ENCODE results near the gene MRPL28. TPM values are rescaled to one million over a fixed set of nuclear protein-coding genes. Genes with fewer than 3 reads are reported as not detected.
A peak's percentile ranks its signal among the peaks of the same experiment; 100 is the strongest.
"Not testable (repeated sequence)": the region's sequence is repeated elsewhere in the genome, so short reads cannot be mapped to it uniquely, and the experiment has no call there.

Gene MRPL28
- total RNA-seq, 1 donor from 2014 or later = 83.1 TPM

DNA sequence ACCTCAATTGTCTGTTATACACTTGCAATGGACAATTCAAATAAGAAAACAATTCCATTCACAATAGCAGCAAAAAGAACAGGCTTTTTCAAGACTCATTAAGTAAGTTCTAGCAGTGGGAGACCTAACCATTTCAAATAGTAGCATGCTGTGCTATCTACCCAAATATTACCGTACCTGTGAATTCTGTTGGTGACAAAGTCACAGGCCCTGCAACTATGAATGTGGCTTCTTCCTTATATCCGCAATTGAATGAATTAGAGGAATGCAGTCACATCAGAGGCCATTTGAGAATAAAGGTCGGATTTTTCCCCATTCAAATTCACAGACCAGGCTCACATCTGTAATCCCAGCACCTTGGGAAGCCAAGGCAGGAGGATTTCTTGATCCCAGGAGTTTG is 25.9 kb upstream of the MRPL28 start:
- DNase-seq (ENCODE audit: missing footprints) (no peak), ATAC-seq (no peak)
- intact Hi-C loops (cut with DNase I) = no loop called here

DNA sequence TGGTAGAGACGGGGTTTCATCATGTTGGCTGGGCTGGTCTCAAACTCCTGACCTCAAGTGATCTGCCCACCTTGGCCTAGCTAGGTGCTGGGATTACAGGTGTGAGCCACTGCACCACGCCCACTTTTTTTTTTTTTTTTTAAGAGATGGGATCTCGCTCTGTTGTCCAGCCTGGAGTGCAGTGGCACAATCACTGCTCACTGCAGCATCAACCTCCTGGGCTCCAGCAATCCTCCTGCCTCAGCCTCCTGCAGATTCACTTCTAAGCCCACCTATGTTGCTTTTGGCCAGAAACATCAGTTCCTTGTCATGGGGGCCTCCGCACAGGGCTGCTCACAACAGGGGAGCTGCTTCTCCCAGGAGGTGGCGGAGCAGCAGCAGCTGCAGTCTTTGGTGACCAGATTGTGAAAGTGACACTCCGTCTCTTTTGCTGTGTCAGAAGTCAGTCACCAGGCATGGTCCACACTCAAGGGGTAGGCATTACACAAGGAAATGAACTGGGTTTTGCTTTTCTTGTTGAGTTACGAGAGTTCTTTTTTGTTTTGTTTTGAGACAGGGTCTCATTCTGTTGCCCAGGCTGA is 22.2 kb upstream of the MRPL28 start:
- no peak for ATAC-seq
- intact Hi-C loops (cut with DNase I) = no loop called here
- peak; percentile 15 for DNase-seq (ENCODE audit: missing footprints)

DNA sequence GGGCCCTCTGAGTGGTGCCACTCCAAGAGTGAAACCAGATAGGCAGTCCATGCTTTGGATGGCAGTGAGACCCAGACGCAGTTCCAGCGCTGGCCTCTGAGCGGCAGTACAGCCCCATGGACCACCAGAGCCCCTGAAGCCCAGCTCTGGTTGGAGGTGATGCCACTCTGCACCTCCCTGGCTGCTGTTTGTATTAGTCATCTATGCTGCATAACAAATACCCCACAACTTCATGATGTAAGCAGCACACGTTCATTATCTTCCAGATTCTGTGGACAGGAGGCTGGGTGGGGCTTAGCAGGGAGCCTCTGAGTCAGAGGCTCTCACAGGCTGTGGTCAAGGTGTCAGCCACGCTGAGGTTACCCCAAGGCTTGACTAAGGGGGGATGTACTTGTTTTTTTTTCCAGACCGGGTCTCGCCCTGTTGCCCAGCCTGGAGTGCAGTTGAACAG is 21.6 kb upstream of the MRPL28 start:
- intact Hi-C loops (cut with DNase I) = no loop called here
- DNase-seq (ENCODE audit: missing footprints) = peak; percentile 71
- peak; percentile 24 for ATAC-seq

DNA sequence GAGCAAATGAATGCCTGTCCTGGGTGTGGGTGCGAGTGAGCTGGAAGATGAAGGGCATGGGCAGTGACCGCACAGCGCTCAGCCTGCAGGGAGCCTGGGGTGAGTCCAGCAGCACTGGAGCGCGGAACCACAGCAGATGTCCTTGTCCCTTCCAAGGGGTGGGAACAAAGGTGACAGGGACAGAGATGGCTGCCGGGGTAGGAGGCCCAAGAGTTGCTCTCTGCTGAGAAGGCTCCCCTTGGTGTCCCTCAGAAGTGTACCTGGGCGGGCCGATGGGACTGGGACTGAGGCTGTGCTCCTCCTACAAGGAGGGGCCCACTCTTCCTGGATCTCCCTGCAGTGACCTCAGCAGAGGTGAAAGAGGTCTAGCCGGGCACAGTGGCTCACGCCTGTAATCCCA is 19.0 kb upstream of the MRPL28 start:
- peak; percentile 13 for ATAC-seq
- intact Hi-C loops (cut with DNase I) = no loop called here

DNA sequence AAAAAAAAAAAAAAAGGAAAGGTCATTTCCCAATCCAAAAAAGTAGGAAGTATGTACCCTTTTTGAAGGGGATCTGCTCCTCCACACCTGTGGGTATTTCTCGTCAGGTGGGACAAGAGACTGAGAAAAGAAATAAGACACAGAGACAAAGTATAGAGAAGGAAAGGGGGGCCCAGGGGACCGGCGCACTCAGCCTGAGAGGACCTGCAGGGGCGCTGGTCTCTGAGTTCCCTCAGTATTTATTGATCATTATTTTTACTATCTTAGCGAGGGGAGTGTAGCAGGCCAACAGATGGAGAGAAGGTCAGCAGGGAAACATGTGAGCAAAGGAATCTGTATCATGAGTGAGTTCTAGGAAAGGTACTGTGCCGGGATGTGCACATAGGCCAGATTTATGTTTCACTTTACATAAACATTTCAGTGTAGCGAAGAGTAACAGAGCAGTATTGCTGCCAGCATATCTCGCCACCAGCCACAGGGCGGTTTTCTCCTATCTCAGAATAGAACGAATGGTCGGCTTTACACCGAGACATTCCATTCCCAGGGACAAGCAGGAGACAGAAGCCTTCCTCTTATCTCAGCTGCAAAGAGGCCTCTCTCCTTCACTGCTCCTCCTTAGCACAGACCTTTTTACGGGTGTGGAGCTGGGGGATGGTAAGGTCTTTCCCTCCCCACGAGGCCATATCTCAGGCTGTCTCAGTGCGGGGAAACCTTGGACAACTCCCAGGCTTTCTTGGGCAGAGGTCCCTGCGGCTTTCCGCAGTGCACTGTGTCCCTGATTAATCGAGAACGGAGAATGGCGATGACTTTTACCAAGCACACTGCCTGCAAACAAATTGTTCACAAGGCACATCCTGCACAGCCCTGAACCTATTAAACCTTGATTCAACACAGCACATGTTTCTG is 17.7 kb upstream of the MRPL28 start:
- ATAC-seq (peak; percentile 38), DNase-seq (ENCODE audit: missing footprints) (peak; percentile 64)
- intact Hi-C loops (cut with DNase I) = not testable (repeated sequence)

More for the DNA sequence above, 19.0 kb upstream of the MRPL28 start:
- no peak for DNase-seq (ENCODE audit: missing footprints)

DNA sequence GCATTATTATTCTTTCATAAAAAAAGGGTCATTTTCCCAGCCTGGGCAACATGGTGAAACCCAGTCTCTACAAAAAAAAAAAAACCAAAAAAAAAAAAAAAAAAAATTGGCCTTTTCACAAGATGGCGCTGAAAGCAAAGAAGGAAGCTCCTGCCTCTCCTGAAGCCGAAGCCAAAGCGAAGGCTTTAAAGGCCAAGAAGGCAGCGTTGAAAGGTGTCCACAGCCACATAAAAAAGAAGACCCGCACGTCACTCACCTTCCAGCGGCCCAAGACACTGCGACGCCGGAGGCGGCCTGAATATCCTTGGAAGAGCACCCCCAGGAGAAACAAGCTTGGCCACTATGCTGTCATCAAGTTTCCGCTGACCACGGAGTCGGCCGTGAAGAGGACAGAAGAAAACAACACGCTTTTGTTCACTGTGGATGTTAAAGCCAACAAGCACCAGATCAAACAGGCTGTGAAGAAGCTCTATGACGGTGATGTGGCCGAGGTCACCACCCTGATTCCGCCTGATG is 16.4 kb upstream of the MRPL28 start:
- intact Hi-C loops (cut with DNase I) = no loop called here
- ATAC-seq (no peak), DNase-seq (ENCODE audit: missing footprints) (peak; percentile 60)

DNA sequence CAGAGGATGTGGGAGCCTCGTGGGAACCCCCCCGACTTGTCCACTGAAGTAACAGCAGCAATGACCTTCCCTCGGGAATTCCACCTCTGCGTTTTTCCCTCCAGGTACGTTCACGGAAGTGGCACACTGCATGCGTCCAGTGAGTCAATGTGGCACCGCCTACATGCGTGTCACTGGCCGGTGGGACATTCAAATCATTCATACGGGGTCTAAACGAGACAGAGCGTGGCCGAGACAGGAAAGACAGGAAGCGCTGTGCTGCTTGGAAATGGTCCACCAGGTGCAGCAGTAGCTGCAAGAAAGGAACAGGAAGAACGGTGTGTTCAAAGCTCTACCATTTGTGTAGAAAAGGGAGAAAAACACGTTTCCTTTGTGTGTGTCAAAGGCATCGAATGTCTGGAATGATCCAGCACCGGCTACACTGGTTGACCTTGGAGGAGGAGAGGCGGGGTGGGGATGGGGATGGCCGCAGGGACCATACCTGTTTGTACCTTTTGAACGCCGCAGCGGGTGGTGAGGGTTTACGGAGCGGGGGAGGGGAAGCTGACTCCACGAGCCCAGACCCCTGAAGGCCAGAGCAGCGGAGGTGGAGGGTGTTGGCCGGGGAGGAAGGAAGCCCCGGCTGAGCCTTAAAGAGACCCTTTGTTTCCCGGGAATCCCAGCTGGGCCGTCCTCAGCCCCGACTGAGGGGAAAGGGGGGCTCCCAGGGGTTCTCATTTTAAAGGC is 13.2 kb upstream of the MRPL28 start:
- DNase-seq (ENCODE audit: missing footprints) (peak; percentile 54), ATAC-seq (no peak)
- intact Hi-C loops (cut with DNase I) = no loop called here

DNA sequence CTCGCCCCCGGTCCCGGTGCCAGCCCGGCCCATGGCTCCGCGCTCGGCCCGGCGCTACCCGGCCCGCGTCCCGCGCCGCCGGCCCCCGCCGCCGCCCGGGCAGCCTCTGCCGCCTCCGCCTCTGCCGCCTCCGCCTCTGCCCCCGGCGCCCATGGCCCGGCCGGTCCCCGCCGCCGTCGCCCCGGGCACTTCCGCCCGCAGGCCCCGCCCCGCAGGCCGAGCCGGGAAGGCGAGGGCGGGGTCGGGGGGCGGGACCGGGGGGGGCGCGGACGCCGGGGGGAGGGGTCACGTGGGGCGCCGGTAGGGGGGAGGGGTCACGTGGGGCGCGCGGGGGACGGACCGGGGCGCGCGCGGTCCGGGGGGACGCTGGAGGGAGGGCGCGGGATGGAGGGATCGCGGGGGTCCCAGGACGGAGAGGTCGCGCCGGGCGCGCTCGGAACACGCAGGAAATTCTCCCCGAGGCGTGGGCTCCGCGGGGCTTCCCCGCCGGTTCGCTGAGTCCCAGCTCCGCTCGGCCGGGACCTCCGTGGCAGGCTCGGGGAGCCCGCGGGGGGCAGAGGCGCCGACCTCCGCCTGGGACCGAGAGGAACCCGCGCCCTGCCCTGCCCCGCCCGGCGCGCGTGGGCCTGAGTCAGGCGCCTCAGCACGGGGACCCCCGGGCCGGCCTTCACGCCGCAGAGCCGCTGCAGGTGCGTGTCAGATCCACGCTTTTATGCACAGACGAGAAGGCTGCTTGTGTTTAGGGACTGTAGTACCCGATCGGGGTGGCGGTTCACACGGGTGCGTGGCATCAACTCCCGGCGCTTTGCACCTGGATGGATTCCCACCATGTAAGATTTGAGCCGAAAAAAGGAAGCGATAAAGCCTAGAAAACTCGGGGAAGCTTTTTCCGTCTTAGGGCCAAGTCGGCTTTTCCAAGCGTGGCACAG is 11.7 kb upstream of the MRPL28 start, which contains the start of gene PGAP6:
PGAP6 (minus strand) TSS at position 190 of the 929 bp plus-strand sequence; CDS start at position 33, 157 bp downstream.
- ATAC-seq (peak; percentile 75), DNase-seq (ENCODE audit: missing footprints) (peak; percentile 82)
- intact Hi-C loops (cut with DNase I) = no loop called here

DNA sequence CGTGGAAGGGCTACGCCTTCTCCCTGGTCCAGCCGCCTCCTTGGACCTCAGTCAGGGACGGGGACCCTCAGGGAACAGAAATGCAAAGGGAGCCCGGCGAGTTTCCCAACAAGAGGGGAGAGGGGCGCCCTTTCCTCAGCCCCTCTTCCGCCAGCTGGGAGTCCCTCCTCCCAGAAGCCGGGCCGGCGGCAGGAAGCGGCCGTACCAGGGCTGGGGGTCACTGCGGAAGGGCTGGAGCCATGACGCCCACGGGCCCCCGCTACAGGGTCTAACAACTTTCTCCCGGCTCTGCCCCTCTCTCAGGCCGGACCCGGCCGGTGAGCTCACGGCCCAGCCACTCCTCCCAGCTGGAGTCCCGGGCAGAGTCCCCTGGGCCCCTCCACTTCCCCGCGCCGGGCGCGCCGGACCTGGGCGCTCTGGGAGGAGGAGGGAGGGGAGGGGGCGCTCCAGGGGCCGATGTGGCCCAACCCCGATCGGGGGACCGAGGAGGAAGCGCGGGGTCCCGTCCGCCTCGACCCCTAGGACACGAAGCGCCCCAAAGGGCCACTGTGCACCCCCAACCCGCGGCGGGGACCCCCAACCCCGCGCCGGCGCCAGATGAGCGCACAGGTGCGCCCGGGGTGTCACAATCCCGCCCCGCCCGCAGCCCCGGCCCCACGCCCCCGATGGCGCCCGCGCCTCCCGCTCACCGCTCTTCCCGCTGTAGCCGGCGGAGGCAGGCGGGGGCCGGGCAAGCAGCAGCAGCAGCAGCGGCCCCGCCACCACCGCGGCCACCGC is 10.9 kb upstream of the MRPL28 start:
- DNase-seq (ENCODE audit: missing footprints) = peak; percentile 80
- ATAC-seq = peak; percentile 32
- intact Hi-C loops (cut with DNase I) = no loop called here

DNA sequence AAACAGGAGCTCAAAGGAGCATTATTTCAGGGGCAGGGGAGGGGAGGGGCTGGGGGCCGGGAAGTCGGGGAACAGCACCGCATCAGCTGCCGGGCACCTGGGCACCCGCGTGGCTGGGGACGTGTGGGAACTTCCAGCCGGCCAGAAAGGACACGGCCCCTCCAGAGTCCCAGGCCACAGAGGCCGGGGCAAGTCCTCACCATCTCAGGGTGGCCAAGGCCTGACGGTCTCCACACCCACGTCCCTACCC is 10.3 kb upstream of the MRPL28 start:
- DNase-seq (ENCODE audit: missing footprints) (peak; percentile 68), ATAC-seq (no peak)
- intact Hi-C loops (cut with DNase I) = no loop called here

DNA sequence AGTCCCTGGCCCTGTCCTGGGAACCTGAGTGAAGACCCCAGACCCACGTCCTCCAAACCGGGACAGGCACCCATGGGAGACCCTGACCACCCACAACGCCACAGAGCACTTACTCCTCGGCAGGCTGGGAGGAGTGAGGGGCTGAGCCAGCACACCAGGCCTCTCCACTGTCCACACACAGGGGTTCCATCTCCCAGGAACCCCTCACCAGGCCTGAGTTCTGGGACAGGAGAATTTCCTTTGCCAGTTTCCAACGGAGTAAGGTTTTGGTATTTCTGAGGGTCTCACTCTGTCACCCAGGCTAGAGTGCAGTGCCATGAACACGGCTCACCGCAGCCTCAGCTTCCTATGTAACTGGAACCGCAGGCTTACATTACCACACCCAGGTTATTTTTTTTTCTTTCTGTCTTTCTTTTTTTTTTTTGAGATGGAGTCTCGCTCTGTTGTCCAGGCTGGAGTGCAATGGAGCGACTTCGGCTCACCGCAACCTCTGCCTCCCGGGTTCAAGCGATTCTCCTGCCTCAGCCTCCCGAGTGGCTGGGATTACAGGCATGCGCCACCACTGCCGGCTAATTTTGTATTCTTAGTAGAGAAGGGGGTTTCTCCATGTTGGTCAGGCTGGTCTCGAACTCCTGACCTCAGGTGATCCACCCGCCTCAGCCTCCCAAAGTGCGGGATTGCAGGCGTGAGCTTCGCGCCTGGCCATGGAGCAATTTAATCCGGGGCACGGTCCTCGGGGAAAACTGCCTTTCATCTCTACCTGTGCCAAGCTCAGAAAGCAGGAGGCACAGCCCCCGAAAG is 9.8 kb upstream of the MRPL28 start:
- intact Hi-C loops (cut with DNase I) = no loop called here
- ATAC-seq (no peak), DNase-seq (ENCODE audit: missing footprints) (peak; percentile 52)

DNA sequence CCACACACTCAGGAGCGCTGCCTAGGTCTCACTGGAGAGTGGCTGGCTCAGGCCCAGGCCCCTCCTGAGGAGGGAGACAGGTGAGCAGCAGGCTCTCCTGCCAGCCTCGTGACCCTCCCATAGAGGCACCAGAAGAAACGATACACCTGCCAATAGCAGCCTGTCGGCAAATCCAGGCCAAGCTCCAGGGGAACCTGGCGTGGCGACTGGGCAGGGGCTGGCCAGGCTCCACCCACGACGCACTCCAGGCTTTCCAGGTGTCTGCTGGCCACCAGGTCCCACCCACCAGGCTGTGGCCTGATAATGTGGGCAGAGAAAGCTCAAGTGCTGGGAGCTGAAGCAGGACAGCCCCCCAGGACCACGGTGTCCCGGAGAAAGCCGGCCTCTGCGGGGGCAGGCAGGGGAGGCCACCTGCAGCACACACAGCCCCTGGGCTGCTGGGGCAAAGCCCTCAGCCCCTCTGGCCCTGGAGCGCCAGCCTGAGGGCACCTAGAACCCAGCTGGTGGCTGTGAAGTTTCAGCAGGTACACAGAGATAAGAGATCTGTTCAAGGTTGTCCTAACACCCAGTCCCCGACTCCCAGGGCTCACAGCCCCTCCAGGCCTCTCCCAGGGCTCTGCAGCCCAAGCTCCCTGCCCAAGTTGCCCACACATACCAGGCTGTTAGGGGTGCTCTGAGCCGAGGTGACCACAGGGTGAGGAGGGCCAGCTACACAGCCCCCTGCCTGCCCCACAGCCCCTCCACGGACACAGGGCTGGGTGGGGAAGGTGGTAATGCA is 9.0 kb upstream of the MRPL28 start:
- intact Hi-C loops (cut with DNase I) = no loop called here
- DNase-seq (ENCODE audit: missing footprints) = peak; percentile 26
- ATAC-seq = no peak

DNA sequence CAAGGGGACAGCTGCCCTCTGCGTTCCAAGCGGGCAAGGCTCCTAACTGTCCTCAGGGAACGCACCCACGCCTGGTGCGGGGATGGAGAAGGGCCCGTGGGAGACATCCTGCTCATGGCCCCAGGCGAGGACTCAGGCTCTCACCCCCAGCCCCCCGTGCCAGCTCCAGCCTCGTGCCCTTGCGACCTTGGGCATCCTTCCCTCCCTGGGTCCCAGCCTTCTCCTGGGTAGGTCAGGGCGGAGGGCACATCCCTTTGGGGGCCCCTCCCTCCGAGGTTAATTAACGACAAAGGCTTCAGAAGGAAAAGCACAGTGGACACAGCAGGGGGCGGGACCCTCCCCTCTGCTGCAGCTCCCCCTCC is 8.5 kb upstream of the MRPL28 start:
- intact Hi-C loops (cut with DNase I) = no loop called here
- ATAC-seq = no peak
- DNase-seq (ENCODE audit: missing footprints) = no peak

DNA sequence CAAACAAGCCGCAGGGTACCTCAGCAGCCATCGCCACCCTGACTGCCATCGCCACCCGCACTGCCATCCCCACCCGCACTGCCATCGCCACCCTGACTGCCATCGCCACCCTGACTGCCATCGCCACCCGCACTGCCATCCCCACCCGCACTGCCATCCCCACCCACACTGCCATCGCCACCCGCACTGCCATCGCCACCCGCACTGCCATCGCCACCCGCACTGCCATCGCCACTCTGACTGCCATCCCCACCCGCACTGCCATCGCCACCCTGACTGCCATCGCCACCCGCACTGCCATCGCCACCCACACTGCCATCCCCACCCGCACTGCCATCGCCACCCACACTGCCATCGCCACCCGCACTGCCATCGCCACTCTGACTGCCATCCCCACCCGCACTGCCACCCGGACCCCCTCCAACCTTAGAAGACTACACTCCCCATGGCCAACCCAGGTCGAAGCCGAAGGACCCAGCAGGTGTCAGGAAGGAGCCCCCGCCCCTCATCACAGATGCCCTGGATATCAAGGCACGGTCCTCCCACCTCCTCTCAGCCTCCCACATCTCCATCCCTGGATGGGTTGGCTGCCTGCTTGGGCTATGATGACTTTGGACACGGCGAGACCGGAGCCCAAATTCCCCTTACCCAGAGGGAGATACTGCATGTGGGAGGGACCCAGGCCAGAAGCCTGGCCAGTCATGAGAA is 7.9 kb upstream of the MRPL28 start:
- not testable (repeated sequence) for ATAC-seq

DNA sequence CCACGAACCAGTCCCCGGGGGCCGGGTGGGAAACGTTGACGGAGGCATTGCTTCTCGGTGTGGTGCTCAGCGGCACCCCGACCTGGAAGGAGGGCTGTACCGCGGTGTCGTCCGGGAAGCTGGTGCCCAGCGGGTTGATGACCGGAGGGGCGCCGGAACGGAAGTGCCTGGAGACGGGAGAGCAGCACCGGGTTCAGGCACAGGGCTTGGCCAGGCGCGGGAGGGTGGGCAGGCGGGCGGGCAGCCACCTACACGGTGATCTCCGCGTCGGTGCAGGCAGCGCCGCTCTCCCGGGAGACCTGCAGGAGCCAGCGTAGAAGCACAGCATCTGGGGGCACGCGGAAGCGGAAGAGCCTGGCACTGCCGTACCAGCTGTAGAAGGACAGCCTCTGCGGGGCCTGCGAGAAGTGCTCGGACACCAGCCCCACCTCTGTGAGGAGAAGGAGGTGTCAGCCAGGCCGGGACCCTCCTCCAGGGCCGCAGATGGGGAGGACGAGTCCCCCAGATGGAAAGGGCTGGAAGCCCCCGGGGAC is 7.1 kb upstream of the MRPL28 start:
- DNase-seq (ENCODE audit: missing footprints) (no peak), ATAC-seq (no peak)
- intact Hi-C loops (cut with DNase I) = no loop called here

More for the DNA sequence above, 7.9 kb upstream of the MRPL28 start:
- peak; percentile 58 for DNase-seq (ENCODE audit: missing footprints)
- intact Hi-C loops (cut with DNase I) = not testable (repeated sequence)

Data from Right ventricle myocardium inferior (tissue), 1 donor.